ENCODE results near the gene PCDH12. TPM values are rescaled to one million over a fixed set of nuclear protein-coding genes. Genes with fewer than 3 reads are reported as not detected.

Gene PCDH12
- total RNA-seq (14.6 TPM), polyA plus RNA-seq (2.5 TPM)

DNA sequence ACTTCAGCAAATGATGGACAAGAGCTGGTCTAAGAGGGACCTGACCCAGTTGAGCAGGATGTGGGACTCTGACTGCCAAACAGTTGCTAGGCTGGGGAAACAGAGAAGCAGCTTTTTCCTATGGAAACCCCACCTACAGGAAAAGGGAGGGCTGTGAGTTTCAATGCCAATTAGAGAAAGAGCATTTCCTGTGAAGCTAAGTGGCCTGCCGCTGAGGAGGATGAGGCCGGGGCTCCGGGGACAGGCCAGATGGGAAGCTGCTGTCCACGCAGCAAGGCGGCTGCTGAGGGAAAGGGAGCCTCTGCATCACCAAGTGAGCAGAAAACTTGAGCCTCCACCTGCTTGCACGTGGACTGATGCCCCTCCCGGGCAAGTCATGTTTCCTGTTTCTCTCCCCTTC, at the start of gene PCDH12:
TSS of gene PCDH12 (minus strand) at position 90 of the 400 bp plus-strand sequence. CDS start 351 bp downstream, outside the sequence.
- DNase-seq (ENCODE audit: extremely low spot score): peak; percentile 56
- Histone ChIP-seq H3K4me1 (ENCODE audit: insufficient read depth) (no peaks in the 10 kb centered on the region), H3K27ac (ENCODE audit: low read depth) (no peak within 1 kb of the TSS), H3K4me3 (ENCODE audit: low read depth, low read length) (no peak within 1 kb of the TSS), H3K36me3 (ENCODE audit: insufficient read depth) (no peaks in the 10 kb centered on the region)
- WGBS: 24% methylated on average over 7 of the region's 7 CpGs

DNA sequence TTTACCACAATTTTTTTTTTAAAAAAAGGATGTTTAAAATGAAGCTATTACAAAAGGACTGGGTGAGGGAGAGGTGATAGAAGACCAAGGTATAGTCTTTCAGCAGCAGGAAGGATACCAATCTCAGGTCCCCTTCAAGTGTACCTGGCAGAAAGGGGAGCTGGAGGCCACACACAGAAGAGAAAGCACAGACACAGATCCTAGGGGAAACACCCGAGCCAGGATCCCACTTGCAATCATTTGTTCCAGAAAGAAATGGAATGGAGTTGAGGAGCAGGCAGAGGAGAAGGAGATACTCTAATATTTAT, 49.2 kb upstream of the PCDH12 start:
- no peak for DNase-seq (ENCODE audit: extremely low spot score)
- Histone ChIP-seq H3K4me1 (ENCODE audit: insufficient read depth) (no peaks in the 10 kb centered on the region), H3K36me3 (ENCODE audit: insufficient read depth) (no peaks in the 10 kb centered on the region), H3K4me3 (ENCODE audit: low read depth, low read length) (no peak overlapping the region), H3K27ac (ENCODE audit: low read depth) (no peak overlapping the region)
- WGBS: 88% methylated on average over 1 of the region's 1 CpG

GRCh38 chr5:142006363-142007236, 48.6 kb upstream of the PCDH12 start:
- no peaks in the 10 kb centered on the region for H3K36me3 ChIP-seq (ENCODE audit: insufficient read depth)

DNA sequence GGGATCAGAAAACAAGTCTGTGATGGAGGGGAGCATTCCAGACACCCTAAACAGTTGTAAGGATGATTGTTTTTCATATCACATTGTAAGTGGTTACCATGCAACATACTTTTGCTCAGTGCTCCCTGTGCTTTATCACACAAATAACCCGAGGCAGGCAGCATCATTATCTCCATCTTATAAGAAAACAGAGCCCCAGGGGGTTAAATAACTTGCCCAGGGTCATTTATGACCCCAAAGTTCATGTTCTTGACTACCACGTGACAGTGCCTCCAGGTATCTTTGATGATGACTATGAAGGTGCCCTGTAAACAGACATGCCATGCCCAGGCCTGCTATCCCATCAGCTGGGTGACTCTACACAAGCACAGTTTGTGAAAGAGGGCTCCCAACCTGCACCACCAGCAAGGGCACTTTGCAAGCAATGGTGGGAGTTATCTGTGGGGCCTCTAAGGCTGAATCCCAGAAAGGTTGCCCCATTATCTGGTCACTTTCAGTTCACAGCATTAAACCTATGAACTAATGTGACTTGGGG, 45.3 kb upstream of the PCDH12 start:
- no peaks in the 10 kb centered on the region for H3K36me3 ChIP-seq (ENCODE audit: insufficient read depth)
- no peak overlapping the region for H3K4me3 ChIP-seq (ENCODE audit: low read depth, low read length)
- no peak for DNase-seq (ENCODE audit: extremely low spot score)
- 56% methylated on average over 2 of the region's 2 CpGs for WGBS
- no peaks in the 10 kb centered on the region for H3K4me1 ChIP-seq (ENCODE audit: insufficient read depth)
- peak overlapping the region; percentile 12 for H3K27ac ChIP-seq (ENCODE audit: low read depth)

More at GRCh38 chr5:142006363-142007236, 48.6 kb upstream of the PCDH12 start:
- 85% methylated on average over 3 of the region's 3 CpGs for WGBS
- H3K4me1 ChIP-seq (ENCODE audit: insufficient read depth): no peaks in the 10 kb centered on the region
- no peak for DNase-seq (ENCODE audit: extremely low spot score)
- H3K4me3 ChIP-seq (ENCODE audit: low read depth, low read length): no peak overlapping the region
- no peak overlapping the region for H3K27ac ChIP-seq (ENCODE audit: low read depth)

DNA sequence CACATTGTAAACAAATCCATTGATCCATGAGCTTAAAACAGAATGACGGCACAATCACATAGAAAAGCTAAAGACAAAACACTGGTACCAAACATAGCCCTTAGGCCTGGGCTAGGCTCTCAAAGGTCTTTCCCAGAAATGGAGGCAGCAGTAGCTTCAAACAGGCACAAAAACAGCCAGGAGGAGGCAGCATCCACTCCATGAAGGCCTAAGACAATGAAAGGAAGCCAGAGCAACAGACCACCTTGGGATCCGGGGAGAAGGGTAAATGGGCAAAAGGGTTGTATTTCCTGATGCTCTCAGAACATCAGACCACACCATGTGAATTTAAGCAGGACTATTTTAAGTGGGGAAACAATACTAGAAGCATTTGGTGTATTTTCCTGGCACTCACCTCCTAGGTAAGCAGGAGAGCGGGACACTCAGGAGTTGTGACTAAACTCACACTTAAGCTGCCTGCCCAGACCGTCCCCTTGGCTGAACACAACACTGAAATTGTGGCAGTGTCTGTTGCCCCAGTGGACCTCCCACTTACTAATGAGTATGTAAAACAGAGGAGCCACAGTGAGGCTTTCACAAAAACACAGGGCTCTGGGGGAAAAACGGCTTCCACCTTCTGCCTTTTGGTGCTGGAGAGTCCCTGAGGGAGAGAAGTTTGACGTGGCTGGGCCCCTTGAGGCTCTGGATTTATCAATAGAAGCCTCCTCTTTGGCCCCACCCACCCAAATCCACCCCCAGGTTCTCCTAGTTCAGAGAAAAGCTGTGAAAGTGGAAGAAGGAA, 42.9 kb upstream of the PCDH12 start:
- WGBS: 70% methylated on average over 6 of the region's 6 CpGs
- no peaks in the 10 kb centered on the region for H3K36me3 ChIP-seq (ENCODE audit: insufficient read depth)
- H3K27ac ChIP-seq (ENCODE audit: low read depth): no peak overlapping the region

GRCh38 chr5:142000173-142000572, 42.2 kb upstream of the PCDH12 start:
- Histone ChIP-seq H3K36me3 (ENCODE audit: insufficient read depth) (no peaks in the 10 kb centered on the region), H3K4me1 (ENCODE audit: insufficient read depth) (no peaks in the 10 kb centered on the region), H3K27ac (ENCODE audit: low read depth) (no peak overlapping the region), H3K4me3 (ENCODE audit: low read depth, low read length) (no peak overlapping the region)
- WGBS: 53% methylated on average over 1 of the region's 1 CpG
- DNase-seq (ENCODE audit: extremely low spot score): no peak

More for the DNA sequence above, 42.9 kb upstream of the PCDH12 start:
- DNase-seq (ENCODE audit: extremely low spot score): no peak
- Histone ChIP-seq H3K4me3 (ENCODE audit: low read depth, low read length) (no peak overlapping the region), H3K4me1 (ENCODE audit: insufficient read depth) (no peaks in the 10 kb centered on the region)

GRCh38 chr5:141997358-141997960, 39.5 kb upstream of the PCDH12 start:
- Histone ChIP-seq H3K4me3 (ENCODE audit: low read depth, low read length) (no peak overlapping the region), H3K4me1 (ENCODE audit: insufficient read depth) (no peaks in the 10 kb centered on the region), H3K27ac (ENCODE audit: low read depth) (no peak overlapping the region), H3K36me3 (ENCODE audit: insufficient read depth) (no peaks in the 10 kb centered on the region)
- WGBS: 57% methylated on average over 6 of the region's 6 CpGs
- no peak for DNase-seq (ENCODE audit: extremely low spot score)

GRCh38 chr5:141995656-141996055, 37.7 kb upstream of the PCDH12 start:
- Histone ChIP-seq H3K4me1 (ENCODE audit: insufficient read depth) (no peaks in the 10 kb centered on the region), H3K27ac (ENCODE audit: low read depth) (no peak overlapping the region), H3K4me3 (ENCODE audit: low read depth, low read length) (no peak overlapping the region), H3K36me3 (ENCODE audit: insufficient read depth) (peaks cover 2% of the 10 kb centered on the region)
- 94% methylated on average over 3 of the region's 3 CpGs for WGBS
- no peak for DNase-seq (ENCODE audit: extremely low spot score)

DNA sequence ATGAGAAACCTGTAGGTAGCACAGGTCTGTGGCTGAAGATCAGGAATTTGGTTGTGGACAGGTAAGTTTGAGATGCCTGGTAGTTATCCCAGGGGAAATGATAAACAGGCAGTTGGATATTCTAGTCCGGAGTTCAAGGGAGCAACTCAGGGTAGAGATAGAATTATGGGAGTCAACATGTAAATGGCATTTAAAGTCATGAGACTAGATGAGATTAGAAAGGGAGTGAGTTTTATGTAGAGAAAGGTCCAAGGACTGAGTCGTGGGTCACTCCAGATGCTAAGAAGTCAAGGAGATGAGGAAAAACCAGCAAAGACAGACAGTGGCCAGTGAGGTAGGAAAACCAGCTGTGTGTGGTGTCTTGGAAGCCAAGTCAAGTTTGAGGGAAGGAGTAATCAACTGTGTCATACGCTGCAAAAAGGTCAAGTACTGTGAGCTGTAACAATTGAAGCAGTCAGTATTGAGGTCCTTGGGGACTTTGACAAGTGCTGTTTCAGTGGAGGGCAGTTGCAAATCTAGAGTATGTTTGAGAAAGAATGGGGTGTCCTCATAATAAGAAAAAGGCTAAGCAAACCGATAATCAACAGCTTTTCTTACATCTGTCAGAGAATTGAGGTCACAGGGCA, 36.6 kb upstream of the PCDH12 start:
- WGBS: 63% methylated on average over 4 of the region's 4 CpGs
- DNase-seq (ENCODE audit: extremely low spot score): no peak
- no peak overlapping the region for H3K27ac ChIP-seq (ENCODE audit: low read depth)
- H3K4me3 ChIP-seq (ENCODE audit: low read depth, low read length): no peak overlapping the region
- H3K36me3 ChIP-seq (ENCODE audit: insufficient read depth): peaks cover 2% of the 10 kb centered on the region
- H3K4me1 ChIP-seq (ENCODE audit: insufficient read depth): no peaks in the 10 kb centered on the region

DNA sequence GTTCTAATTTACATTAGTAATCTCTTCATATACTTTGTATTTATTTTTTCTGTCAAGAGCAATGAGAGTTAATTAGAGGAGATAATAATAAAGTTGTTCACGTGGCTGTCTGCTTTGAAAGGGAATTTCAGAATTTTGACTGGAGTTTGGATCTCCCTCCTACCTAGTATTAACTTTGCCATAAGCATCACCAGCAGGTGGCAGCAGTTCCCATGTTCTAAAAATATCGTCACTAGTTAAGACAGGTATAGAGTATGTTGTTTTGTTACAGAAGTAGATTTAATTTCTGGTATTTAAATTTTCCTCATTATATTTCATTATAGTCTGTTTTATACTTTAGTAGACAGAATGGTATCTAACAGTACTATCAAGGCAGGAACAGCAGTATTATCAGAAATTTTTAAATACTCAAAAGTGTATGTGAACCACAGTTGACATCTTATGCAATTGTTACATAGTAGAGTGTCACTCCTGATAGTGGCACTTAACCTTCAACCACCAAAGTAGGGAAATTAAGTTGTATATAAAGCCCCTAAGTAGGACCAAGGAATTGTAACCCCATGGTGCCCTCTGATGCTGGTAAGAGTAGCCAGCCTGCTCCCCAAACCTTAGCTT, 34.5 kb upstream of the PCDH12 start:
- DNase-seq (ENCODE audit: extremely low spot score): no peak
- H3K4me3 ChIP-seq (ENCODE audit: low read depth, low read length): no peak overlapping the region
- peaks cover 2% of the 10 kb centered on the region for H3K36me3 ChIP-seq (ENCODE audit: insufficient read depth)
- no peaks in the 10 kb centered on the region for H3K4me1 ChIP-seq (ENCODE audit: insufficient read depth)
- H3K27ac ChIP-seq (ENCODE audit: low read depth): no peak overlapping the region
- 11% methylated on average over 2 of the region's 2 CpGs for WGBS

DNA sequence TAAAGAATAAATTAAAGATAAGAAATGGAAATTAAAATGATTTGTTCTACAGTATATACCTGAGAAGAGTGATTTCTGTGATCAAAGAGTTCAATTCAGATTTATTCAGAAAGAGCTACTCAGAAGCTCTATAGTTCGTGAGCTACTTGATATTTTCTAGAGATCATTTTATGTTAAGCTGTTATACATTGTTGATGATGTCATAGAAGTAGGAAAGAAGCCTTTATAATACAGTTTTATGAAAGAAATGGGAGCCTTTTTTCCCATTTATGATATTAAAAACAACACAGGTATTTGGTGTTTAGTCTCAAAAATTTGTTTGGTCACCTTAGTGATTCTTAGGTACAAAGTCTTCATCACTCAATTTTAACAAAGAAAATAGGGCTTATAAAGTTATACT, 31.7 kb upstream of the PCDH12 start:
- peaks cover 9% of the 10 kb centered on the region for H3K36me3 ChIP-seq (ENCODE audit: insufficient read depth)
- WGBS: 0% methylated on average over 1 of the region's 1 CpG
- no peak for DNase-seq (ENCODE audit: extremely low spot score)
- no peak overlapping the region for H3K4me3 ChIP-seq (ENCODE audit: low read depth, low read length)
- H3K4me1 ChIP-seq (ENCODE audit: insufficient read depth): no peaks in the 10 kb centered on the region
- H3K27ac ChIP-seq (ENCODE audit: low read depth): no peak overlapping the region

- Histone ChIP-seq H3K4me3 (ENCODE audit: low read depth, low read length) (no peak overlapping the region), H3K4me1 (ENCODE audit: insufficient read depth) (no peaks in the 10 kb centered on the region), H3K27ac (ENCODE audit: low read depth) (no peak overlapping the region), H3K36me3 (ENCODE audit: insufficient read depth) (peaks cover 7% of the 10 kb centered on the region)
- no peak for DNase-seq (ENCODE audit: extremely low spot score)
These were observed 28.1 kb upstream of the PCDH12 start for GRCh38 chr5:141986072-141986471.

DNA sequence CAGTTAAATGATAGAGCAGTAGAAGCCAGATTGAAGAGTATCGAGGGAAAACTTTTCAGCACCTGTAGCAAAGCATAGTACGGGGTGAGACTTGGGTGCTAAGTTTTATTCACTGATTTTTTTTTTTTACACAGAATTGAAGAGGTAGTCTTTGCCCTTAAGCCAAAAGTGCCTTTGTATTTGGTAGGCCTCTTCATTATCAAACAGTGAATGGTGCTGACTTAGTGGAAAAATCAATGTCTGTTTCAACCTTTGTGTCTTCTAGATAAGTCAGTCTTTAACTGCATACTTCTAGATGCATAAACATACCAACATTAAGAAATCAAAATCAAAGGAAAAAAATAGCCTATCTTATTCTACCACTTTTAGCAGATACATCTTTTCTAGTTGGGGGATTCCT, 24.6 kb upstream of the PCDH12 start:
- WGBS: 48% methylated on average over 2 of the region's 2 CpGs
- Histone ChIP-seq H3K36me3 (ENCODE audit: insufficient read depth) (peaks cover 17% of the 10 kb centered on the region), H3K27ac (ENCODE audit: low read depth) (no peak overlapping the region), H3K4me3 (ENCODE audit: low read depth, low read length) (no peak overlapping the region), H3K4me1 (ENCODE audit: insufficient read depth) (no peaks in the 10 kb centered on the region)
- no peak for DNase-seq (ENCODE audit: extremely low spot score)
